SK-N-SH (cell line): Measurements from ENCODE around the gene GLI2. TPM values are rescaled to one million over a fixed set of nuclear protein-coding genes. Genes with fewer than 3 reads are reported as not detected.

Experiments
- CTCF ChIA-PET: fragments of 300-600, 350-600 bp; formaldehyde crosslinking; extraction: SDS; loops from one replicate; lab custom pipeline; 2021; lab: Yijun Ruan, JAX
- POLR2A ChIA-PET: fragments of 350-600 bp; sonication (Branson Sonifier 250); formaldehyde crosslinking; extraction: SDS; loops from one replicate; lab custom pipeline; 2020; ENCODE audit warnings: antibody characterized with exemption, inconsistent platforms; lab: Yijun Ruan, JAX
- DNase-seq: peaks from one replicate; pipeline ENCODE4 v3.0.0; 2012
- H2AFZ ChIP-seq: fragments of 200-600 bp; sonication (generic); 2 replicates; pipeline ENCODE4 v1.8.1; 2016; ENCODE audit warnings: antibody characterized with exemption, mild to moderate bottlenecking, low read depth
- H3F3A ChIP-seq: fragments of 200-600 bp; sonication (generic); replicated peaks from 2 replicates; pipeline ENCODE3; 2016; ENCODE audit warnings: antibody characterized with exemption, mild to moderate bottlenecking; ENCODE audit not compliant: insufficient read depth
- H3K27ac ChIP-seq, 2 experiments: fragments of 200-500 bp in 1 of 2; fragments of 200-600 bp in 1 of 2; sonication (Bioruptor generic) in 1 of 2; sonication (generic), shearing (Covaris generic) in 1 of 2; 2 replicates each; pipeline versions ENCODE4 v1.5.1 to v1.6.1; 2014 to 2016; ENCODE audit warnings: low read depth in 2 of 2, inconsistent platforms in 1 of 2, low read length in 1 of 2, mild to moderate bottlenecking in 1 of 2, mixed read lengths in 1 of 2
- H3K27me3 ChIP-seq: fragments of 200-600 bp; sonication (generic), shearing (Covaris generic); 2 replicates; pipeline ENCODE4 v1.6.1; 2016; ENCODE audit warnings: mixed run types; ENCODE audit not compliant: insufficient read depth
- H3K36me3 ChIP-seq, 2 experiments: fragments of 200-500 bp in 1 of 2; fragments of 200-600 bp in 1 of 2; sonication (Bioruptor generic) in 1 of 2; sonication (generic) in 1 of 2; replicated peaks in 1 of 2; 2 replicates each; pipeline versions ENCODE3 to v1.5.1; 2014 to 2016; ENCODE audit warnings: low read length in 1 of 2, mild to moderate bottlenecking in 1 of 2; ENCODE audit not compliant: insufficient read depth in 2 of 2, control insufficient read depth in 1 of 2
- H3K4me1 ChIP-seq, 2 experiments: fragments of 200-500 bp in 1 of 2; fragments of 200-600 bp in 1 of 2; sonication (Bioruptor generic) in 1 of 2; sonication (generic), shearing (Covaris generic) in 1 of 2; 2 replicates each; pipeline versions ENCODE4 v1.5.1 to v1.6.1; 2014 to 2016; ENCODE audit warnings: low read depth in 1 of 2, low read length in 1 of 2, mixed run types in 1 of 2; ENCODE audit not compliant: insufficient read depth in 2 of 2, control insufficient read depth in 1 of 2
- H3K4me2 ChIP-seq: fragments of 200-600 bp; sonication (generic), shearing (Covaris generic); 2 replicates; pipeline ENCODE4 v1.6.1; 2017; ENCODE audit warnings: mixed run types
- H3K4me3 ChIP-seq, 2 experiments: fragments of 200-500 bp in 1 of 2; fragments of 200-600 bp in 1 of 2; sonication (Bioruptor generic) in 1 of 2; sonication (generic), shearing (Covaris generic) in 1 of 2; 2 replicates each; pipeline versions ENCODE4 v1.5.1 to v1.8.1; 2014 to 2016; ENCODE audit warnings: low read depth in 2 of 2, inconsistent platforms in 1 of 2, low read length in 1 of 2, mild to moderate bottlenecking in 1 of 2, mixed read lengths in 1 of 2, moderate library complexity in 1 of 2
- H3K79me2 ChIP-seq: fragments of 200-600 bp; sonication (generic); 2 replicates; pipeline ENCODE4 v1.8.1; 2017; ENCODE audit warnings: mild to moderate bottlenecking; ENCODE audit not compliant: insufficient read depth
- H3K9ac ChIP-seq: fragments of 200-600 bp; sonication (generic); 2 replicates; pipeline ENCODE4 v1.6.1; 2017; ENCODE audit warnings: mixed run types
- H3K9me2 ChIP-seq: fragments of 200-600 bp; sonication (generic); 2 replicates; pipeline ENCODE4 v1.6.1; 2017; ENCODE audit warnings: mixed run types
- H3K9me3 ChIP-seq: fragments of 200-600 bp; sonication (generic); 2 replicates; pipeline ENCODE4 v1.6.1; 2017; ENCODE audit warnings: mixed run types, mild to moderate bottlenecking, moderate library complexity
- H4K20me1 ChIP-seq: fragments of 200-600 bp; sonication (generic); 2 replicates; pipeline ENCODE4 v1.6.1; 2017; ENCODE audit warnings: mild to moderate bottlenecking, mixed run types; ENCODE audit not compliant: insufficient read depth
- CHD2 ChIP-seq: fragments of 150-350 bp; IDR thresholded peaks from 2 replicates; pipeline ENCODE4 v1.6.1; 2018; ENCODE audit warnings: low read length; ENCODE audit not compliant: partially characterized antibody
- ELF1 ChIP-seq: IDR thresholded peaks from 2 replicates; pipeline ENCODE4 v1.4.0; 2012
- FOXJ3 ChIP-seq: sonication (generic); formaldehyde crosslinking; IDR thresholded peaks from 2 replicates; pipeline ENCODE4 v1.5.1; 2020; ENCODE audit warnings: mild to moderate bottlenecking, missing genetic modification reagents
- GATA2 ChIP-seq: sonication (generic); formaldehyde crosslinking; IDR thresholded peaks from 2 replicates; pipeline ENCODE4 v1.5.0; 2020; ENCODE audit warnings: mild to moderate bottlenecking, missing genetic modification reagents
- JUND ChIP-seq: IDR thresholded peaks from 2 replicates; pipeline ENCODE4 v1.4.0; 2012
- MXI1 ChIP-seq: IDR thresholded peaks from 2 replicates; pipeline ENCODE4 v1.6.1; 2012; ENCODE audit warnings: mild to moderate bottlenecking, low read depth, low read length, improper control_type of control experiment
- NRF1 ChIP-seq: IDR thresholded peaks from 2 replicates; pipeline ENCODE4 v1.6.1; 2012; ENCODE audit warnings: low read depth, mild to moderate bottlenecking, low read length
- POLR2AphosphoS5 ChIP-seq: IDR thresholded peaks from 2 replicates; pipeline ENCODE4 v1.6.1; 2012; ENCODE audit warnings: low read depth, low read length
- RFX5 ChIP-seq: IDR thresholded peaks from 2 replicates; pipeline ENCODE4 v1.6.1; 2012; ENCODE audit warnings: mild to moderate bottlenecking, improper control_type of control experiment, low read length
- TAF1 ChIP-seq: IDR thresholded peaks from 2 replicates; pipeline ENCODE4 v1.6.1; 2012; ENCODE audit warnings: low read depth, mild to moderate bottlenecking, low read length, moderate library complexity, borderline replicate concordance
- TEAD4 ChIP-seq: IDR thresholded peaks from 2 replicates; pipeline ENCODE4 v1.4.0; 2012; ENCODE audit warnings: mild to moderate bottlenecking, borderline replicate concordance; ENCODE audit not compliant: insufficient read depth
- YY1 ChIP-seq: IDR thresholded peaks from 2 replicates; pipeline ENCODE4 v1.4.0; 2012; ENCODE audit warnings: low read depth, mild to moderate bottlenecking
- WGBS: methylation state at CpG from one replicate; pipeline ENCODE4 v1.1.6; 2017; ENCODE audit warnings: low lambda C conversion rate; 5-methylcytosine and 5-hydroxymethylcytosine counted together
- polyA plus RNA-seq, 3 experiments: library from polyadenylated mRNA; depleted of rRNA; stranded (reverse); fragments of >200 nt; gene quantifications; 2 replicates each; pipeline ENCODE4 v1.2.3, GENCODE V29; 2012
- TF ChIP-seq, protein P1 (sequence below): IDR thresholded peaks from 2 replicates; pipeline ENCODE4 v1.4.0; 2012; ENCODE audit warnings: low read depth, borderline replicate concordance
- TF ChIP-seq, protein P2 (sequence below): IDR thresholded peaks from 2 replicates; pipeline ENCODE4 v1.4.0; 2012; ENCODE audit warnings: low read depth, borderline replicate concordance
- TF ChIP-seq, protein P3 (sequence below): fragments of 200-600 bp; sonication (generic); IDR thresholded peaks from 2 replicates; pipeline ENCODE4 v1.6.1; 2017; ENCODE audit warnings: antibody characterized with exemption, mild to moderate bottlenecking, moderate library complexity
- TF ChIP-seq, protein P4 (sequence below): IDR thresholded peaks from 2 replicates; pipeline ENCODE4 v1.6.1; 2012; ENCODE audit warnings: mild to moderate bottlenecking, low read depth, low read length, moderate library complexity

Gene GLI2
- polyA plus RNA-seq, 1 of the 3 experiments (the other 2 are of a cell fraction): 3.4 TPM

DNA sequence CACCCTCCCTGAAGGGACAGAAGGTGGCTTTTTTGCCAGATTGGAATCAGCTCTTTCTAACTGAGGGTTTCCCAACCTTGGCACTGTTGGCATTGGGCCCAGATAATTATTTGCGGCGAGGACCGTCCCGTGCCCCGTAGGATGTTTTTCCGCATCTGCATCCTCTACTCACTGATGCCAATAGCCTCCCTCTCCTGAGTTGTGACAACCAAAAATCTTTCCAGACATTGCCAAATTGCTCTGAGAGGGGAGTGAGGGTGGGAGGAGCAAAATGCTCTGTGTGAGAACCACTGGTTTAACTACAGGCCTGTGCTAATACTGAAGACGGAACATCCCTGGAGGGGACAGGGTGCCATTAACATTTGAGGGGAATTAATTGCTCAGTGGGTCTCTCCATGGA is 33.6 kb upstream of the GLI2 start:
- Histone ChIP-seq H3K27me3 (no peaks in the 10 kb centered on the region), H3F3A (no peaks in the 10 kb centered on the region), H4K20me1 (no peaks in the 10 kb centered on the region), H2AFZ (no peak overlapping the region), H3K4me2 (no peak overlapping the region), H3K9me2 (no peaks in the 10 kb centered on the region), H3K4me1 (peaks cover 0 to 18% of the 10 kb centered on the region in 2 experiments; a peak in 1 of 4 replicates), H3K9ac (no peak overlapping the region), H3K27ac (no peak overlapping the region), H3K4me3 (no peak overlapping the region), H3K36me3 (no peaks in the 10 kb centered on the region), H3K79me2 (no peaks in the 10 kb centered on the region), H3K9me3 (no peaks in the 10 kb centered on the region)
- WGBS: 80% methylated on average over 7 of the region's 7 CpGs
- TF ChIP-seq JUND: no peak
- no peak for TF ChIP-seq MXI1
- TF ChIP-seq, protein P1, sequence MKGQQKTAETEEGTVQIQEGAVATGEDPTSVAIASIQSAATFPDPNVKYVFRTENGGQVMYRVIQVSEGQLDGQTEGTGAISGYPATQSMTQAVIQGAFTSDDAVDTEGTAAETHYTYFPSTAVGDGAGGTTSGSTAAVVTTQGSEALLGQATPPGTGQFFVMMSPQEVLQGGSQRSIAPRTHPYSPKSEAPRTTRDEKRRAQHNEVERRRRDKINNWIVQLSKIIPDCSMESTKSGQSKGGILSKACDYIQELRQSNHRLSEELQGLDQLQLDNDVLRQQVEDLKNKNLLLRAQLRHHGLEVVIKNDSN: no peak
- TF ChIP-seq, protein P2, sequence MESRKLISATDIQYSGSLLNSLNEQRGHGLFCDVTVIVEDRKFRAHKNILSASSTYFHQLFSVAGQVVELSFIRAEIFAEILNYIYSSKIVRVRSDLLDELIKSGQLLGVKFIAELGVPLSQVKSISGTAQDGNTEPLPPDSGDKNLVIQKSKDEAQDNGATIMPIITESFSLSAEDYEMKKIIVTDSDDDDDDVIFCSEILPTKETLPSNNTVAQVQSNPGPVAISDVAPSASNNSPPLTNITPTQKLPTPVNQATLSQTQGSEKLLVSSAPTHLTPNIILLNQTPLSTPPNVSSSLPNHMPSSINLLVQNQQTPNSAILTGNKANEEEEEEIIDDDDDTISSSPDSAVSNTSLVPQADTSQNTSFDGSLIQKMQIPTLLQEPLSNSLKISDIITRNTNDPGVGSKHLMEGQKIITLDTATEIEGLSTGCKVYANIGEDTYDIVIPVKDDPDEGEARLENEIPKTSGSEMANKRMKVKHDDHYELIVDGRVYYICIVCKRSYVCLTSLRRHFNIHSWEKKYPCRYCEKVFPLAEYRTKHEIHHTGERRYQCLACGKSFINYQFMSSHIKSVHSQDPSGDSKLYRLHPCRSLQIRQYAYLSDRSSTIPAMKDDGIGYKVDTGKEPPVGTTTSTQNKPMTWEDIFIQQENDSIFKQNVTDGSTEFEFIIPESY: no peak
- TF ChIP-seq, protein P3, sequence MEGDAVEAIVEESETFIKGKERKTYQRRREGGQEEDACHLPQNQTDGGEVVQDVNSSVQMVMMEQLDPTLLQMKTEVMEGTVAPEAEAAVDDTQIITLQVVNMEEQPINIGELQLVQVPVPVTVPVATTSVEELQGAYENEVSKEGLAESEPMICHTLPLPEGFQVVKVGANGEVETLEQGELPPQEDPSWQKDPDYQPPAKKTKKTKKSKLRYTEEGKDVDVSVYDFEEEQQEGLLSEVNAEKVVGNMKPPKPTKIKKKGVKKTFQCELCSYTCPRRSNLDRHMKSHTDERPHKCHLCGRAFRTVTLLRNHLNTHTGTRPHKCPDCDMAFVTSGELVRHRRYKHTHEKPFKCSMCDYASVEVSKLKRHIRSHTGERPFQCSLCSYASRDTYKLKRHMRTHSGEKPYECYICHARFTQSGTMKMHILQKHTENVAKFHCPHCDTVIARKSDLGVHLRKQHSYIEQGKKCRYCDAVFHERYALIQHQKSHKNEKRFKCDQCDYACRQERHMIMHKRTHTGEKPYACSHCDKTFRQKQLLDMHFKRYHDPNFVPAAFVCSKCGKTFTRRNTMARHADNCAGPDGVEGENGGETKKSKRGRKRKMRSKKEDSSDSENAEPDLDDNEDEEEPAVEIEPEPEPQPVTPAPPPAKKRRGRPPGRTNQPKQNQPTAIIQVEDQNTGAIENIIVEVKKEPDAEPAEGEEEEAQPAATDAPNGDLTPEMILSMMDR: no peak
- TF ChIP-seq NRF1: no peak
- TF ChIP-seq, protein P4, sequence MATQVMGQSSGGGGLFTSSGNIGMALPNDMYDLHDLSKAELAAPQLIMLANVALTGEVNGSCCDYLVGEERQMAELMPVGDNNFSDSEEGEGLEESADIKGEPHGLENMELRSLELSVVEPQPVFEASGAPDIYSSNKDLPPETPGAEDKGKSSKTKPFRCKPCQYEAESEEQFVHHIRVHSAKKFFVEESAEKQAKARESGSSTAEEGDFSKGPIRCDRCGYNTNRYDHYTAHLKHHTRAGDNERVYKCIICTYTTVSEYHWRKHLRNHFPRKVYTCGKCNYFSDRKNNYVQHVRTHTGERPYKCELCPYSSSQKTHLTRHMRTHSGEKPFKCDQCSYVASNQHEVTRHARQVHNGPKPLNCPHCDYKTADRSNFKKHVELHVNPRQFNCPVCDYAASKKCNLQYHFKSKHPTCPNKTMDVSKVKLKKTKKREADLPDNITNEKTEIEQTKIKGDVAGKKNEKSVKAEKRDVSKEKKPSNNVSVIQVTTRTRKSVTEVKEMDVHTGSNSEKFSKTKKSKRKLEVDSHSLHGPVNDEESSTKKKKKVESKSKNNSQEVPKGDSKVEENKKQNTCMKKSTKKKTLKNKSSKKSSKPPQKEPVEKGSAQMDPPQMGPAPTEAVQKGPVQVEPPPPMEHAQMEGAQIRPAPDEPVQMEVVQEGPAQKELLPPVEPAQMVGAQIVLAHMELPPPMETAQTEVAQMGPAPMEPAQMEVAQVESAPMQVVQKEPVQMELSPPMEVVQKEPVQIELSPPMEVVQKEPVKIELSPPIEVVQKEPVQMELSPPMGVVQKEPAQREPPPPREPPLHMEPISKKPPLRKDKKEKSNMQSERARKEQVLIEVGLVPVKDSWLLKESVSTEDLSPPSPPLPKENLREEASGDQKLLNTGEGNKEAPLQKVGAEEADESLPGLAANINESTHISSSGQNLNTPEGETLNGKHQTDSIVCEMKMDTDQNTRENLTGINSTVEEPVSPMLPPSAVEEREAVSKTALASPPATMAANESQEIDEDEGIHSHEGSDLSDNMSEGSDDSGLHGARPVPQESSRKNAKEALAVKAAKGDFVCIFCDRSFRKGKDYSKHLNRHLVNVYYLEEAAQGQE: no peak
- no peak for TF ChIP-seq FOXJ3
- no peak for TF ChIP-seq YY1
- TF ChIP-seq ELF1: no peak
- TF ChIP-seq TAF1: no peak
- no peak for TF ChIP-seq GATA2 (CRISPR knock-in tag)
- TF ChIP-seq RFX5: no peak
- TF ChIP-seq POLR2AphosphoS5: no peak
- TF ChIP-seq TEAD4: no peak
- TF ChIP-seq CHD2: no peak
- POLR2A ChIA-PET: no interaction called here
- no peak for DNase-seq
- CTCF ChIA-PET: interaction anchor here (1.0 to 17.8 kb wide), 4 partner anchors 10 to 377 kb away, joined by 4 to 408 read pairs (median 8); no protein-coding TSS in a partner anchor
